T-helper 17 cell (primary cell): Measurements from ENCODE around the gene MAGI2. TPM values are rescaled to one million over a fixed set of nuclear protein-coding genes. Genes with fewer than 3 reads are reported as not detected.

Experiments
- ATAC-seq: fragments of 150-1000 bp; cut with Tn5 transposase; 2 replicates; pipeline ENCODE4 v1.10.0; 2021; ENCODE audit warnings: mild to moderate bottlenecking, moderate library complexity
- DNase-seq, 3 donors: peaks; one replicate each; pipeline versions ENCODE4 v3.0.0 to v3.0.0-alpha.2; 2020 to 2021
- H3K9me3 ChIP-seq: one replicate; pipeline ENCODE4 v1.7.0; 2013; ENCODE audit warnings: low read length, mild to moderate bottlenecking; ENCODE audit not compliant: control insufficient read depth, poor library complexity, severe bottlenecking
- H3K27ac Mint-ChIP-seq: one replicate; pipeline ENCODE4 v1.8.0; 2022; ENCODE audit warnings: mild to moderate bottlenecking, moderate library complexity, mixed read lengths
- H3K27me3 Mint-ChIP-seq: one replicate; pipeline ENCODE4 v1.8.0; 2022; ENCODE audit warnings: mixed read lengths
- H3K36me3 Mint-ChIP-seq: one replicate; pipeline ENCODE4 v1.8.0; 2022; ENCODE audit warnings: low read depth, mixed read lengths
- H3K4me1 Mint-ChIP-seq: one replicate; pipeline ENCODE4 v1.8.0; 2022; ENCODE audit warnings: mild to moderate bottlenecking, mixed read lengths
- H3K4me3 Mint-ChIP-seq: one replicate; pipeline ENCODE4 v1.8.0; 2022; ENCODE audit warnings: mild to moderate bottlenecking, moderate library complexity, mixed read lengths
- total RNA-seq, 4 donors: library from RNA in 2 of 4; stranded (reverse) in 2 of 4; gene quantifications; one replicate each; pipeline ENCODE4 v1.2.3 and lab custom pipeline; 2022 to 2026

Gene MAGI2
- total RNA-seq, 2 donors from 2014 or later = 0.73 TPM; not detected in 1

GRCh38 chr7:78792624-78793023 is 660.8 kb downstream of the MAGI2 start:
- no peak for DNase-seq
- Mint-ChIP-seq H3K36me3 (no peaks in the 10 kb centered on the region), H3K4me1 (no peaks in the 10 kb centered on the region), H3K27ac (no peak overlapping the region), H3K4me3 (no peak overlapping the region), H3K27me3 (no peaks in the 10 kb centered on the region)
- no peak for ATAC-seq
- no peaks in the 10 kb centered on the region for H3K9me3 ChIP-seq

- Mint-ChIP-seq H3K36me3 (no peaks in the 10 kb centered on the region), H3K27ac (no peak overlapping the region), H3K4me1 (no peaks in the 10 kb centered on the region), H3K27me3 (no peaks in the 10 kb centered on the region), H3K4me3 (no peak overlapping the region)
- no peaks in the 10 kb centered on the region for H3K9me3 ChIP-seq
- DNase-seq = no peak
- no peak for ATAC-seq
These were observed 661.5 kb downstream of the MAGI2 start for GRCh38 chr7:78792006-78792405.

GRCh38 chr7:78788464-78788863 is 665.0 kb downstream of the MAGI2 start:
- H3K36me3 Mint-ChIP-seq = no peaks in the 10 kb centered on the region
- H3K4me1 Mint-ChIP-seq = no peaks in the 10 kb centered on the region
- ATAC-seq (no peak), DNase-seq (no peak)
- no peak overlapping the region for H3K27ac Mint-ChIP-seq
- H3K9me3 ChIP-seq = no peaks in the 10 kb centered on the region
- no peak overlapping the region for H3K4me3 Mint-ChIP-seq
- H3K27me3 Mint-ChIP-seq = no peaks in the 10 kb centered on the region

GRCh38 chr7:78787854-78788253 is 665.6 kb downstream of the MAGI2 start:
- ATAC-seq (no peak), DNase-seq (no peak)
- H3K4me1 Mint-ChIP-seq = no peaks in the 10 kb centered on the region
- H3K4me3 Mint-ChIP-seq = no peak overlapping the region
- H3K27ac Mint-ChIP-seq = no peak overlapping the region
- no peaks in the 10 kb centered on the region for H3K9me3 ChIP-seq
- no peaks in the 10 kb centered on the region for H3K36me3 Mint-ChIP-seq
- no peaks in the 10 kb centered on the region for H3K27me3 Mint-ChIP-seq

GRCh38 chr7:78786055-78786454 is 667.4 kb downstream of the MAGI2 start:
- no peak overlapping the region for H3K27ac Mint-ChIP-seq
- no peaks in the 10 kb centered on the region for H3K9me3 ChIP-seq
- no peak for DNase-seq
- no peaks in the 10 kb centered on the region for H3K36me3 Mint-ChIP-seq
- H3K4me1 Mint-ChIP-seq = no peaks in the 10 kb centered on the region
- no peak for ATAC-seq
- no peak overlapping the region for H3K4me3 Mint-ChIP-seq
- H3K27me3 Mint-ChIP-seq = no peaks in the 10 kb centered on the region

GRCh38 chr7:78783179-78783962 is 670.1 kb downstream of the MAGI2 start:
- no peak overlapping the region for H3K27ac Mint-ChIP-seq

GRCh38 chr7:78780560-78780959 is 672.9 kb downstream of the MAGI2 start:
- no peaks in the 10 kb centered on the region for H3K9me3 ChIP-seq
- H3K4me1 Mint-ChIP-seq = no peaks in the 10 kb centered on the region
- H3K27me3 Mint-ChIP-seq = no peaks in the 10 kb centered on the region
- H3K36me3 Mint-ChIP-seq = no peaks in the 10 kb centered on the region
- DNase-seq = no peak
- no peak overlapping the region for H3K4me3 Mint-ChIP-seq
- no peak overlapping the region for H3K27ac Mint-ChIP-seq
- ATAC-seq = no peak

More at GRCh38 chr7:78783179-78783962, 670.1 kb downstream of the MAGI2 start:
- Mint-ChIP-seq H3K4me1 (no peaks in the 10 kb centered on the region), H3K4me3 (no peak overlapping the region), H3K27me3 (no peaks in the 10 kb centered on the region), H3K36me3 (no peaks in the 10 kb centered on the region)
- no peak for DNase-seq
- H3K9me3 ChIP-seq = no peaks in the 10 kb centered on the region
- ATAC-seq = no peak

- H3K9me3 ChIP-seq = no peaks in the 10 kb centered on the region
- ATAC-seq = no peak
- Mint-ChIP-seq H3K27me3 (no peaks in the 10 kb centered on the region), H3K4me1 (no peaks in the 10 kb centered on the region), H3K4me3 (no peak overlapping the region), H3K36me3 (no peaks in the 10 kb centered on the region), H3K27ac (no peak overlapping the region)
- no peak for DNase-seq
These were observed 673.7 kb downstream of the MAGI2 start for GRCh38 chr7:78779788-78780187.

- Mint-ChIP-seq H3K27ac (no peak overlapping the region), H3K36me3 (no peaks in the 10 kb centered on the region), H3K4me1 (no peaks in the 10 kb centered on the region), H3K4me3 (no peak overlapping the region), H3K27me3 (no peaks in the 10 kb centered on the region)
- H3K9me3 ChIP-seq = no peaks in the 10 kb centered on the region
- ATAC-seq (no peak), DNase-seq (no peak)
These were observed 675.6 kb downstream of the MAGI2 start for GRCh38 chr7:78777829-78778228.

GRCh38 chr7:78770422-78771410 is 682.8 kb downstream of the MAGI2 start:
- Mint-ChIP-seq H3K4me3 (no peak overlapping the region), H3K4me1 (no peaks in the 10 kb centered on the region), H3K36me3 (peaks cover 2% of the 10 kb centered on the region), H3K27ac (no peak overlapping the region), H3K27me3 (no peaks in the 10 kb centered on the region)
- ATAC-seq (no peak), DNase-seq (no peak)
- no peaks in the 10 kb centered on the region for H3K9me3 ChIP-seq

- H3K27me3 Mint-ChIP-seq = no peaks in the 10 kb centered on the region
- DNase-seq (no peak), ATAC-seq (no peak)
- H3K36me3 Mint-ChIP-seq = peaks cover 2% of the 10 kb centered on the region
- no peak overlapping the region for H3K4me3 Mint-ChIP-seq
- no peaks in the 10 kb centered on the region for H3K4me1 Mint-ChIP-seq
- no peaks in the 10 kb centered on the region for H3K9me3 ChIP-seq
- no peak overlapping the region for H3K27ac Mint-ChIP-seq
These were observed 683.9 kb downstream of the MAGI2 start for GRCh38 chr7:78769481-78770101.

GRCh38 chr7:78768859-78769258 is 684.6 kb downstream of the MAGI2 start:
- no peaks in the 10 kb centered on the region for H3K4me1 Mint-ChIP-seq
- DNase-seq (no peak), ATAC-seq (no peak)

More at GRCh38 chr7:78768859-78769258, 684.6 kb downstream of the MAGI2 start:
- H3K9me3 ChIP-seq = no peaks in the 10 kb centered on the region
- no peaks in the 10 kb centered on the region for H3K27me3 Mint-ChIP-seq
- peaks cover 2% of the 10 kb centered on the region for H3K36me3 Mint-ChIP-seq
- H3K4me3 Mint-ChIP-seq = no peak overlapping the region
- no peak overlapping the region for H3K27ac Mint-ChIP-seq
